Measurements from ENCODE around the gene FAM136A.
"Not testable (repeated sequence)": the region's sequence is repeated elsewhere in the genome, so short reads cannot be mapped to it uniquely, and the experiment has no call there.

Gene FAM136A

GRCh38 chr2:70283500-70284191 is 18.2 kb downstream of the FAM136A start:
- DNase-seq, result no peak

GRCh38 chr2:70282439-70282838 is 19.4 kb downstream of the FAM136A start:
- DNase-seq, result no peak

- no peak for DNase-seq
Measured at GRCh38 chr2:70280242-70280798, 21.5 kb downstream of the FAM136A start.

- DNase-seq, result no peak
Measured at GRCh38 chr2:70270323-70270722, 31.5 kb downstream of the FAM136A start.

- DNase-seq, result not testable (repeated sequence)
Measured at GRCh38 chr2:70269422-70270302, 32.2 kb downstream of the FAM136A start.

- not testable (repeated sequence) for DNase-seq
Measured at GRCh38 chr2:70266925-70267324, 34.9 kb downstream of the FAM136A start.

- DNase-seq, result no peak
Measured at GRCh38 chr2:70261501-70261900, 40.4 kb downstream of the FAM136A start.

GRCh38 chr2:70258532-70258875 is 43.4 kb downstream of the FAM136A start:
- DNase-seq, result no peak

GRCh38 chr2:70255637-70256314 is 46.1 kb downstream of the FAM136A start:
- DNase-seq, result no peak

GRCh38 chr2:70250434-70250833 is 51.4 kb downstream of the FAM136A start:
- DNase-seq, result no peak

- DNase-seq, result peak; percentile 99
Measured at GRCh38 chr2:70248181-70248847, 53.6 kb downstream of the FAM136A start, which contains the start of gene TIA1. TIA1 (minus strand) TSS chr2:70248628; CDS start chr2:70248430, 198 bp downstream.

- peak in 1 of 2 donors; percentile 29 for DNase-seq
Measured at GRCh38 chr2:70247364-70248180, 54.3 kb downstream of the FAM136A start.
